Loucy (cell line): ENCODE results near the gene KLHL8.
"Not testable (repeated sequence)": the region's sequence is repeated elsewhere in the genome, so short reads cannot be mapped to it uniquely, and the experiment has no call there.

Experiments
- CTCF ChIP-seq: fragments of 200-600 bp; sonication (generic); conservative IDR thresholded peaks from 2 replicates; pipeline ENCODE4 v1.5.1; 2014; ENCODE audit warnings: mild to moderate bottlenecking, antibody characterized with exemption, low read length
- EZH2phosphoT487 ChIP-seq: fragments of 200-600 bp; IDR thresholded peaks from 2 replicates; pipeline ENCODE4 v1.6.1; 2018; ENCODE audit warnings: antibody characterized with exemption, mild to moderate bottlenecking, moderate library complexity, borderline replicate concordance

GRCh38 chr4:87217235-87217763 lies 3.1 kb downstream of the KLHL8 start:
- not testable (repeated sequence) for TF ChIP-seq CTCF, EZH2phosphoT487
